Transverse colon (tissue), 4 donors: ENCODE data around the gene LAMA5. TPM values are rescaled to one million over a fixed set of nuclear protein-coding genes. Genes with fewer than 3 reads are reported as not detected.

Experiments
- DNase-seq: peaks from one replicate; pipeline ENCODE4 v3.0.0-alpha.2; 2019
- H3K27ac ChIP-seq, 4 donors: fragments of 200-600 bp; sonication (generic); 2 replicates each; pipeline ENCODE4 v1.5.1; 2016 to 2018; ENCODE audit warnings: inconsistent platforms in 4 of 4
- H3K27me3 ChIP-seq: fragments of 200-600 bp; sonication (generic); 2 replicates; pipeline ENCODE4 v1.5.1; 2017; ENCODE audit warnings: inconsistent platforms
- H3K36me3 ChIP-seq, 4 donors: fragments of 200-600 bp; sonication (generic); 2 replicates each; pipeline ENCODE4 v1.5.1; 2017 to 2019; ENCODE audit warnings: inconsistent platforms in 4 of 4
- H3K4me1 ChIP-seq, 4 donors: fragments of 200-600 bp; sonication (generic); 2 replicates each; pipeline ENCODE4 v1.5.1; 2017 to 2020; ENCODE audit warnings: inconsistent platforms in 4 of 4
- H3K4me3 ChIP-seq, 4 donors: fragments of 200-600 bp; sonication (generic); 1 replicate in 1 of 4; 2 replicates in 3 of 4; pipeline versions ENCODE4 v1.5.1 to v1.6.1; 2017 to 2019; ENCODE audit warnings: inconsistent platforms in 4 of 4
- H3K9me3 ChIP-seq, 2 donors: fragments of 200-600 bp; sonication (generic); 2 replicates each; pipeline ENCODE4 v1.5.1; 2017 to 2019; ENCODE audit warnings: inconsistent platforms in 2 of 2
- CTCF ChIP-seq, 5 experiments: fragments of 200-600 bp in 3 of 5; fragments of 450-650 bp in 2 of 5; sonication (generic) in 3 of 5; IDR thresholded peaks; 1 replicate in 2 of 5; 2 replicates in 3 of 5; pipeline ENCODE4 v1.5.1; 2016 to 2017; ENCODE audit warnings: antibody characterized with exemption in 5 of 5, inconsistent platforms in 3 of 5, mild to moderate bottlenecking in 2 of 5, moderate library complexity in 1 of 5
- EP300 ChIP-seq: sonication (generic); formaldehyde crosslinking; IDR thresholded peaks from one replicate; pipeline ENCODE4 v1.6.1; 2017; ENCODE audit warnings: antibody characterized with exemption, low read depth
- POLR2A ChIP-seq: fragments of 450-650 bp; IDR thresholded peaks from one replicate; pipeline ENCODE4 v1.6.1; 2016; ENCODE audit warnings: antibody characterized with exemption, mild to moderate bottlenecking, moderate library complexity
- POLR2AphosphoS5 ChIP-seq, 3 donors: sonication (generic); formaldehyde crosslinking; IDR thresholded peaks; one replicate each; pipeline ENCODE4 v1.6.1; 2016; ENCODE audit warnings: antibody characterized with exemption in 3 of 3
- WGBS, 2 donors: methylation state at CpG; one replicate each; pipeline ENCODE4 v1.1.5; 2018; ENCODE audit warnings: low coverage in 1 of 2; 5-methylcytosine and 5-hydroxymethylcytosine counted together
- in situ Hi-C, 4 donors: fragments of 200-750 bp; cut with MboI; loops; one replicate each; pipeline versions ENCODE4 v1.15.0 to v1.15.1; 2017; ENCODE audit warnings: low sequenced_read_pairs in 3 of 4, low pct_ligation_motif_present in 1 of 4, low pct_unique_long_range_greater_than_20kb in 1 of 4
- intact Hi-C: fragments of 100-400 bp; cut with DNase I; formaldehyde crosslinking; loops from one replicate; pipeline ENCODE4 v1.15.1; 2023; ENCODE audit warnings: low total_unique reads
- total RNA-seq, 4 donors: library from RNA; depleted of rRNA; stranded (reverse); fragments of >200 nt; gene quantifications; one replicate each; pipeline ENCODE4 v1.1.0, GENCODE V29; 2016

Gene LAMA5
- total RNA-seq, 4 donors from 2014 or later, result 33.2 to 269 (median 91.3) TPM

GRCh38 chr20:62370807-62371587, 3.9 kb upstream of the LAMA5 start:
- H3K4me1 ChIP-seq, result peaks cover 52 to 77% (median 63%) of the 10 kb centered on the region in 4 donors
- TF ChIP-seq CTCF (IDR thresholded peaks at IDR 0.05), result no peak
- peaks cover 54% of the 10 kb centered on the region for H3K27me3 ChIP-seq
- H3K27ac ChIP-seq, result peak overlapping the region; percentile 86 to 97 (median 88)
- H3K4me3 ChIP-seq, result no peak overlapping the region
- in situ Hi-C loops, result no loop called here
- DNase-seq, result no peak
- H3K36me3 ChIP-seq, result no peaks in the 10 kb centered on the region
- no peaks in the 10 kb centered on the region for H3K9me3 ChIP-seq
- 52% methylated on average over 13 of the region's 18 CpGs; no CpG with 5 or more reads in 1 of the 2 donors for WGBS, 2 donors
- intact Hi-C loops, result no loop called here

GRCh38 chr20:62370115-62370806, 3.1 kb upstream of the LAMA5 start:
- in situ Hi-C loops, result no loop called here
- 58% methylated on average over 19 of the region's 19 CpGs; no CpG with 5 or more reads in 1 of the 2 donors for WGBS, 2 donors
- no peak overlapping the region for H3K4me3 ChIP-seq

GRCh38 chr20:62369815-62370114, 2.7 kb upstream of the LAMA5 start:
- Histone ChIP-seq H3K27ac (peak overlapping the region; percentile 86 to 97 (median 88)), H3K9me3 (no peaks in the 10 kb centered on the region), H3K36me3 (no peaks in the 10 kb centered on the region), H3K4me3 (no peak overlapping the region), H3K27me3 (peaks cover 63% of the 10 kb centered on the region), H3K4me1 (peaks cover 45 to 72% (median 59%) of the 10 kb centered on the region in 4 donors)
- 53% methylated on average over 4 of the region's 4 CpGs; no CpG with 5 or more reads in 1 of the 2 donors for WGBS, 2 donors
- no peak for DNase-seq
- in situ Hi-C loops, result no loop called here
- TF ChIP-seq CTCF (IDR thresholded peaks at IDR 0.05) (no peak), POLR2A (no peak)
- intact Hi-C loops, result no loop called here

More at GRCh38 chr20:62370115-62370806, 3.1 kb upstream of the LAMA5 start:
- Histone ChIP-seq H3K27me3 (peaks cover 61% of the 10 kb centered on the region), H3K27ac (peak overlapping the region; percentile 86 to 97 (median 88)), H3K4me1 (peaks cover 49 to 72% (median 62%) of the 10 kb centered on the region in 4 donors), H3K9me3 (no peaks in the 10 kb centered on the region), H3K36me3 (no peaks in the 10 kb centered on the region)
- DNase-seq, result no peak
- no peak for TF ChIP-seq POLR2AphosphoS5 (IDR thresholded peaks at IDR 0.05)
- TF ChIP-seq CTCF (IDR thresholded peaks at IDR 0.05), result no peak
- no peak for TF ChIP-seq EP300
- no peak for TF ChIP-seq POLR2A
- intact Hi-C loops, result no loop called here

- DNase-seq, result no peak
- Histone ChIP-seq H3K4me1 (peaks cover 44 to 73% (median 55%) of the 10 kb centered on the region in 4 donors), H3K27ac (peak overlapping the region; percentile 86 to 97 (median 88)), H3K9me3 (no peaks in the 10 kb centered on the region), H3K36me3 (no peaks in the 10 kb centered on the region), H3K27me3 (peaks cover 63% of the 10 kb centered on the region), H3K4me3 (peak overlapping the region in 2 of 4 donors; percentile 58 to 82)
- intact Hi-C loops (no loop called here), in situ Hi-C loops (no loop called here)
- 14% methylated on average over 23 of the region's 28 CpGs; no CpG with 5 or more reads in 1 of the 2 donors for WGBS, 2 donors
- TF ChIP-seq EP300 (no peak), POLR2A (no peak), CTCF (IDR thresholded peaks at IDR 0.05) (peak; percentile 17 to 47 (median 40)), POLR2AphosphoS5 (IDR thresholded peaks at IDR 0.05) (peak in 1 of 3 donors; percentile 12)
Measured at GRCh38 chr20:62368976-62369814, 2.1 kb upstream of the LAMA5 start.
